Hepatocyte (in vitro differentiated cells): ENCODE measurements around the gene HBA2. TPM values are rescaled to one million over a fixed set of nuclear protein-coding genes. Genes with fewer than 3 reads are reported as not detected.

Source experiments
- DNase-seq: peaks from one replicate; pipeline ENCODE4 v3.0.0-alpha.2; 2016; ENCODE audit warnings: low spot score
- H2AFZ ChIP-seq: fragments of 200-600 bp; sonication (generic); 2 replicates; pipeline ENCODE4 v1.6.0; 2016; ENCODE audit warnings: antibody characterized with exemption, mild to moderate bottlenecking
- H3K27ac ChIP-seq: fragments of 200-600 bp; sonication (generic); 2 replicates; pipeline ENCODE4 v1.5.1; 2016; ENCODE audit warnings: mild to moderate bottlenecking
- H3K27me3 ChIP-seq: fragments of 200-600 bp; sonication (generic); 2 replicates; pipeline ENCODE4 v1.6.1; 2016
- H3K36me3 ChIP-seq: fragments of 200-600 bp; sonication (generic); replicated peaks from 2 replicates; pipeline ENCODE4 v1.5.1; 2016; ENCODE audit warnings: low read depth; ENCODE audit not compliant: insufficient read depth
- H3K4me1 ChIP-seq: fragments of 200-600 bp; sonication (generic); 2 replicates; pipeline ENCODE4 v1.5.1; 2016; ENCODE audit warnings: mild to moderate bottlenecking, moderate library complexity; ENCODE audit not compliant: insufficient read depth
- H3K4me2 ChIP-seq: fragments of 200-600 bp; sonication (generic); 2 replicates; pipeline ENCODE4 v1.6.0; 2016
- H3K4me3 ChIP-seq: fragments of 200-600 bp; sonication (generic); 2 replicates; pipeline ENCODE4 v1.5.1; 2016; ENCODE audit warnings: mild to moderate bottlenecking
- H3K79me2 ChIP-seq: fragments of 200-600 bp; sonication (generic); 2 replicates; pipeline ENCODE4 v1.6.0; 2017; ENCODE audit warnings: mild to moderate bottlenecking
- H3K9me2 ChIP-seq: fragments of 200-600 bp; sonication (generic); replicated peaks from 2 replicates; pipeline ENCODE4 v1.6.0; 2017; ENCODE audit warnings: mild to moderate bottlenecking; ENCODE audit not compliant: insufficient read depth
- H3K9me3 ChIP-seq: fragments of 200-600 bp; sonication (generic); 2 replicates; pipeline ENCODE4 v1.5.1; 2016; ENCODE audit warnings: low read depth, mild to moderate bottlenecking
- H4K20me1 ChIP-seq: fragments of 200-600 bp; sonication (generic); 2 replicates; pipeline ENCODE4 v1.6.0; 2016; ENCODE audit warnings: mild to moderate bottlenecking; ENCODE audit not compliant: insufficient read depth, poor library complexity, severe bottlenecking
- EZH2 ChIP-seq: fragments of 200-600 bp; sonication (generic); IDR thresholded peaks from 2 replicates; pipeline ENCODE4 v1.6.1; 2016; ENCODE audit warnings: antibody characterized with exemption, mild to moderate bottlenecking, borderline replicate concordance
- EZH2phosphoT487 ChIP-seq: fragments of 200-600 bp; sonication (generic); IDR thresholded peaks from one replicate; pipeline ENCODE4 v1.6.1; 2018; ENCODE audit warnings: antibody characterized with exemption, mild to moderate bottlenecking, low read depth, moderate library complexity; ENCODE audit not compliant: unreplicated experiment, severe bottlenecking
- WGBS: methylation state at CpG from one replicate; pipeline ENCODE4 v1.1.6; 2016; ENCODE audit warnings: low lambda C conversion rate; ENCODE audit errors: missing lambda C conversion rate; 5-methylcytosine and 5-hydroxymethylcytosine counted together
- polyA plus RNA-seq: library from polyadenylated mRNA; unstranded; fragments of >200 nt; fragmentation: Nextera tagmentation; extraction: Ambion mirVana; gene quantifications from 2 replicates; pipeline ENCODE4 v1.2.1, GENCODE V29; 2016
- total RNA-seq: library from RNA; depleted of rRNA; stranded (reverse); fragments of >200 nt; gene quantifications from 2 replicates; pipeline ENCODE4 v1.2.3, GENCODE V29; 2014
- TF ChIP-seq, protein P1 (sequence below): fragments of 200-600 bp; sonication (generic); IDR thresholded peaks from 2 replicates; pipeline ENCODE4 v1.5.1; 2016; ENCODE audit warnings: antibody characterized with exemption, mild to moderate bottlenecking; ENCODE audit not compliant: poor library complexity

The HBA2 gene
- total and polyA plus RNA-seq, 2 experiments from 2014 or later = not detected

GRCh38 chr16:130533-131173 is 42.0 kb upstream of the HBA2 start:
- Histone ChIP-seq H3K79me2 (peaks cover 28% of the 10 kb centered on the region), H3K9me3 (no peaks in the 10 kb centered on the region), H3K4me1 (no peaks in the 10 kb centered on the region), H3K27me3 (no peaks in the 10 kb centered on the region), H3K27ac (no peak overlapping the region), H3K9me2 (no peaks in the 10 kb centered on the region), H4K20me1 (no peaks in the 10 kb centered on the region), H3K4me2 (no peak overlapping the region), H2AFZ (no peak overlapping the region), H3K4me3 (no peak overlapping the region), H3K36me3 (no peaks in the 10 kb centered on the region)
- TF ChIP-seq EZH2phosphoT487 = no peak
- TF ChIP-seq, protein P1, sequence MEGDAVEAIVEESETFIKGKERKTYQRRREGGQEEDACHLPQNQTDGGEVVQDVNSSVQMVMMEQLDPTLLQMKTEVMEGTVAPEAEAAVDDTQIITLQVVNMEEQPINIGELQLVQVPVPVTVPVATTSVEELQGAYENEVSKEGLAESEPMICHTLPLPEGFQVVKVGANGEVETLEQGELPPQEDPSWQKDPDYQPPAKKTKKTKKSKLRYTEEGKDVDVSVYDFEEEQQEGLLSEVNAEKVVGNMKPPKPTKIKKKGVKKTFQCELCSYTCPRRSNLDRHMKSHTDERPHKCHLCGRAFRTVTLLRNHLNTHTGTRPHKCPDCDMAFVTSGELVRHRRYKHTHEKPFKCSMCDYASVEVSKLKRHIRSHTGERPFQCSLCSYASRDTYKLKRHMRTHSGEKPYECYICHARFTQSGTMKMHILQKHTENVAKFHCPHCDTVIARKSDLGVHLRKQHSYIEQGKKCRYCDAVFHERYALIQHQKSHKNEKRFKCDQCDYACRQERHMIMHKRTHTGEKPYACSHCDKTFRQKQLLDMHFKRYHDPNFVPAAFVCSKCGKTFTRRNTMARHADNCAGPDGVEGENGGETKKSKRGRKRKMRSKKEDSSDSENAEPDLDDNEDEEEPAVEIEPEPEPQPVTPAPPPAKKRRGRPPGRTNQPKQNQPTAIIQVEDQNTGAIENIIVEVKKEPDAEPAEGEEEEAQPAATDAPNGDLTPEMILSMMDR = no peak
- no peak for TF ChIP-seq EZH2
- 94% methylated on average over 15 of the region's 15 CpGs for WGBS
- no peak for DNase-seq

DNA sequence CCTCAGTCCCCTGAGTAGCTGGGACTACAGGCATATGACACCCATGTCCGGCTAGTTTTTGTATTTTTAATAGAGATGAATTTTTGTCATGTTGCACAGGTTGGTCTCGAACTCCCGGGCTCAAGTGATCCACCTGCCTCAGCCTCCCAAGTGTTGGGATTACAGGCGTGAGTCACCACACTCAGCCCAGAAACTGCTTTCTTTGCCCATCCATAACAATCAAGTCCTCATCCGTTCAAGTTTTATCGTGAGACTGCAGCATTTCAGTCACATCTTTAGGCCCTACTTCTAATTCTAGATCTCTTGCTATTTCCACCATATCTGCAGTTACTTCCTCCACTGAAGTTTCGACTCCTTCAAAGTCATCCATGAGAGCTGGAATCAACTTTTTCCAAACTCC is 40.6 kb upstream of the HBA2 start:
- Histone ChIP-seq H4K20me1 (no peaks in the 10 kb centered on the region), H3K9me3 (no peaks in the 10 kb centered on the region), H2AFZ (no peak overlapping the region), H3K79me2 (peaks cover 40% of the 10 kb centered on the region), H3K27me3 (no peaks in the 10 kb centered on the region), H3K27ac (no peak overlapping the region), H3K4me2 (no peak overlapping the region), H3K9me2 (no peaks in the 10 kb centered on the region), H3K36me3 (no peaks in the 10 kb centered on the region), H3K4me3 (no peak overlapping the region), H3K4me1 (no peaks in the 10 kb centered on the region)
- WGBS = 98% methylated on average over 7 of the region's 7 CpGs
- TF ChIP-seq EZH2phosphoT487 = no peak
- TF ChIP-seq, protein P1 = no peak
- TF ChIP-seq EZH2 = no peak
- no peak for DNase-seq

- 99% methylated on average over 2 of the region's 2 CpGs for WGBS
- H3K4me1 ChIP-seq = no peaks in the 10 kb centered on the region
- H3K36me3 ChIP-seq = no peaks in the 10 kb centered on the region
- no peak overlapping the region for H2AFZ ChIP-seq
- no peaks in the 10 kb centered on the region for H3K9me2 ChIP-seq
- H3K4me3 ChIP-seq = no peak overlapping the region
- no peaks in the 10 kb centered on the region for H3K9me3 ChIP-seq
- no peaks in the 10 kb centered on the region for H4K20me1 ChIP-seq
- no peaks in the 10 kb centered on the region for H3K27me3 ChIP-seq
- no peak overlapping the region for H3K27ac ChIP-seq
- peaks cover 48% of the 10 kb centered on the region for H3K79me2 ChIP-seq
- TF ChIP-seq, protein P1 = no peak
- TF ChIP-seq EZH2 = no peak
- TF ChIP-seq EZH2phosphoT487 = no peak
- no peak overlapping the region for H3K4me2 ChIP-seq
- DNase-seq = no peak
These were observed 39.0 kb upstream of the HBA2 start for GRCh38 chr16:133716-134115.

- H3K27ac ChIP-seq = peak overlapping the region; percentile 96
- no peaks in the 10 kb centered on the region for H4K20me1 ChIP-seq
- H3K36me3 ChIP-seq = no peaks in the 10 kb centered on the region
- TF ChIP-seq EZH2 = no peak
- TF ChIP-seq, protein P1 = no peak
- no peak for TF ChIP-seq EZH2phosphoT487
- no peaks in the 10 kb centered on the region for H3K4me1 ChIP-seq
- no peaks in the 10 kb centered on the region for H3K9me3 ChIP-seq
- peak overlapping the region; percentile 89 for H3K4me3 ChIP-seq
- H3K27me3 ChIP-seq = no peaks in the 10 kb centered on the region
- peak overlapping the region; percentile 96 for H2AFZ ChIP-seq
- 1% methylated on average over 22 of the region's 30 CpGs for WGBS
- H3K9me2 ChIP-seq = no peaks in the 10 kb centered on the region
- H3K4me2 ChIP-seq = peak overlapping the region; percentile 96
- peak; percentile 32 for DNase-seq
- peaks cover 34% of the 10 kb centered on the region for H3K79me2 ChIP-seq
These were observed 34.6 kb upstream of the HBA2 start for GRCh38 chr16:138049-138417.
